Activated CD8-positive, alpha-beta T cell treated with anti-CD3 and anti-CD28 coated beads for 36 hours (primary cell): ENCODE measurements around the gene UTP14C. TPM values are rescaled to one million over a fixed set of nuclear protein-coding genes. Genes with fewer than 3 reads are reported as not detected.

ENCODE experiments used
- ATAC-seq: fragments of 200-7000 bp; cut with Tn5 transposase; one replicate; pipeline ENCODE4 v1.10.0; 2021; ENCODE audit warnings: mild to moderate bottlenecking, moderate library complexity
- CTCF ChIA-PET: fragments of 350-600 bp; sonication (Branson Sonifier 250); formaldehyde crosslinking; loops from one replicate; lab custom pipeline; 2021; ENCODE audit warnings: antibody characterized with exemption; lab: Charles Lee
- POLR2A ChIA-PET: fragments of 350-600 bp; sonication (Branson Sonifier 250); formaldehyde crosslinking; loops from one replicate; lab custom pipeline; 2021; ENCODE audit warnings: antibody characterized with exemption; lab: Charles Lee
- DNase-seq: peaks from one replicate; pipeline ENCODE4 v3.0.0-alpha.2; 2020
- H3K27ac Mint-ChIP-seq: one replicate; pipeline ENCODE4 v1.8.0; 2021; ENCODE audit warnings: mild to moderate bottlenecking, mixed read lengths
- H3K27me3 Mint-ChIP-seq: one replicate; pipeline ENCODE4 v1.8.0; 2021; ENCODE audit warnings: mixed read lengths
- H3K36me3 Mint-ChIP-seq: one replicate; pipeline ENCODE4 v1.8.0; 2021; ENCODE audit warnings: low read depth, mixed read lengths
- H3K4me1 Mint-ChIP-seq: one replicate; pipeline ENCODE4 v1.8.0; 2021; ENCODE audit warnings: low read depth, mixed read lengths
- H3K4me3 Mint-ChIP-seq: one replicate; pipeline ENCODE4 v1.8.0; 2021; ENCODE audit warnings: mild to moderate bottlenecking, moderate library complexity, mixed read lengths
- H3K9me3 Mint-ChIP-seq: one replicate; pipeline ENCODE4 v1.8.0; 2021; ENCODE audit warnings: mixed read lengths
- intact Hi-C: fragments of 100-400 bp; cut with micrococcal nuclease; formaldehyde crosslinking; loops from one replicate; pipeline ENCODE4 v1.10.0; 2022
- total RNA-seq, 2 experiments: library from RNA; stranded (reverse); gene quantifications; one replicate each; pipeline ENCODE4 v1.2.3, GENCODE V29; 2021
- TF ChIP-seq, protein P1 (sequence below): fragments of 200-600 bp; IDR thresholded peaks from one replicate; pipeline ENCODE4 v1.8.0; 2022; ENCODE audit warnings: antibody characterized with exemption, mild to moderate bottlenecking

Gene UTP14C
- total RNA-seq, 2 experiments from 2014 or later: 7.2 to 7.3 TPM

DNA sequence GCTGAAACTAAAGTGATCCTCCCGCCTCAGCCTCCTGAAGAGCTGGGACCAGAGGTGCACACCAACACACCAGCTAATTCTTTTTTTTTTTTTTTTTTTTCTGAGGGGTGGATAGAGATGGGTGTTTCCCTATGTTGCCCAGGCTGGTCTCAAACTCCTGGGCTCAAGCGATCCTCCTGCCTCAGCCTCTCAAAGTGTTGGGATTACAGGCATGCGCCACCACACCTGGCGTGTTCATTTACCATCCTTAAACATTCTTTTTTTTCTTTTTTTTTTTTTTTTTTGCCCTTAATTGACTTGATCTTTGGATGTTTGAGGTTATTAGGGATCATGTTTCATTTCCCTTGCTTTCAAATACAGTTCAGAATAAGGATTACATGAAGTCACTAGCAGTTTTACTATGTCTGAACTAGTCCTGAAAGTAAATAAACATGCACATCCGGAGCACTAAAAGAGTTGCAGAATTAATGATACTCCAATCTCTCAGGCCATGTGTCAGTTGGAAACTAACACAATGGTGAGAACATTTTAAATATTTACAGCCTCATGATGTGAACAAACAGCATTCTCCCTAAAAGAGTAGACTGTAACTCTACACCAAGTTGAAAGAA is 10.2 kb downstream of the UTP14C start:
- Mint-ChIP-seq H3K4me3 (no peak overlapping the region), H3K27ac (no peak overlapping the region), H3K27me3 (no peaks in the 10 kb centered on the region), H3K4me1 (peaks cover 6% of the 10 kb centered on the region), H3K9me3 (peaks cover 8% of the 10 kb centered on the region), H3K36me3 (peaks cover 11% of the 10 kb centered on the region)
- CTCF ChIA-PET: interaction anchor here (1.6 kb wide), 1 partner anchor 32 kb away, joined by 4 read pairs; no protein-coding TSS in a partner anchor
- ATAC-seq (no peak), DNase-seq (no peak)
- intact Hi-C loops: no loop called here
- TF ChIP-seq, protein P1, sequence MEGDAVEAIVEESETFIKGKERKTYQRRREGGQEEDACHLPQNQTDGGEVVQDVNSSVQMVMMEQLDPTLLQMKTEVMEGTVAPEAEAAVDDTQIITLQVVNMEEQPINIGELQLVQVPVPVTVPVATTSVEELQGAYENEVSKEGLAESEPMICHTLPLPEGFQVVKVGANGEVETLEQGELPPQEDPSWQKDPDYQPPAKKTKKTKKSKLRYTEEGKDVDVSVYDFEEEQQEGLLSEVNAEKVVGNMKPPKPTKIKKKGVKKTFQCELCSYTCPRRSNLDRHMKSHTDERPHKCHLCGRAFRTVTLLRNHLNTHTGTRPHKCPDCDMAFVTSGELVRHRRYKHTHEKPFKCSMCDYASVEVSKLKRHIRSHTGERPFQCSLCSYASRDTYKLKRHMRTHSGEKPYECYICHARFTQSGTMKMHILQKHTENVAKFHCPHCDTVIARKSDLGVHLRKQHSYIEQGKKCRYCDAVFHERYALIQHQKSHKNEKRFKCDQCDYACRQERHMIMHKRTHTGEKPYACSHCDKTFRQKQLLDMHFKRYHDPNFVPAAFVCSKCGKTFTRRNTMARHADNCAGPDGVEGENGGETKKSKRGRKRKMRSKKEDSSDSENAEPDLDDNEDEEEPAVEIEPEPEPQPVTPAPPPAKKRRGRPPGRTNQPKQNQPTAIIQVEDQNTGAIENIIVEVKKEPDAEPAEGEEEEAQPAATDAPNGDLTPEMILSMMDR: no peak
- POLR2A ChIA-PET: no interaction called here

DNA sequence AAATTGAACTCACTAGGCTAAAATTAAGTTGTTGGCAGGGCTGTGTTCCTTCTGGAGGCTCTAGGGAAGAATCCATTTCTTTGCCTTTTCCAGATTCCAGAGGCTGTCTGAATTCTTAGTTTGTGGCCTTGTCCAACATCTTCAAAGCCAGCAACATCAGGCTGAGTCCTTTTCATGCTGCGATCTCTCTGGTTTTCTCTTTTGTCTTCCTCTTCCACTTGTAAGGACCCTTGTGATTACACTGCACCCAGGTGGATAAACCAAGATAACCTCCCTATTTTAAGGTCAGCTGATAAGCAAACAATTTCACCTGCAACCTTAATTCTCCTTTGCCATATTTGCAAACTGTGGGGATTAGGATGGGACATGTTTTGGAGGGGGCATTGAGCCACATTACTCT is 11.5 kb downstream of the UTP14C start:
- no peak for ATAC-seq
- Mint-ChIP-seq H3K9me3 (peaks cover 1% of the 10 kb centered on the region), H3K4me3 (no peak overlapping the region), H3K27me3 (no peaks in the 10 kb centered on the region), H3K27ac (no peak overlapping the region), H3K36me3 (no peaks in the 10 kb centered on the region), H3K4me1 (peaks cover 6% of the 10 kb centered on the region)
- DNase-seq: no peak
- CTCF ChIA-PET: no interaction called here
- POLR2A ChIA-PET: no interaction called here
- TF ChIP-seq, protein P1: no peak
- intact Hi-C loops: no loop called here

DNA sequence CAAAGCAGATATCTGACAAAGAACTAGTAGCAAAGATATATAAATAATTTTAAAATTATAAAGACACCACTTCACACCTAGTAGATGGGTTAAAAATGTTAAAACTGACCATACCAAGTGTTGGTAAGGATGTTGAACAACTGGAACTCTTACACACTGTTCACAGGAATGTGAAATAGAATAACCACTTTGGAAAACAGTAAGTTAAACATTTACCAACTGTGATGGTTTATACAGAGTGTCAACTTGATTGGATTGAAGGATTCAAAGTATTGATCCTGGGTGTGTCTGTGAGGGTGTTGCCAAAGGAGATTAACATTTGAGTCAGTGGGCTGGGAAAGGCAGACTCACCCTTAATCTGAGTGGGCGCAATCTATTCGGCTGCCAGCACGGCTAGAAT is 19.2 kb downstream of the UTP14C start:
- no peaks in the 10 kb centered on the region for H3K4me1 Mint-ChIP-seq
- intact Hi-C loops: no loop called here
- H3K27me3 Mint-ChIP-seq: no peaks in the 10 kb centered on the region
- DNase-seq: no peak
- ChIA-PET POLR2A (no interaction called here), CTCF (no interaction called here)
- ATAC-seq: no peak
- no peak overlapping the region for H3K4me3 Mint-ChIP-seq
- H3K27ac Mint-ChIP-seq: no peak overlapping the region
- H3K9me3 Mint-ChIP-seq: peaks cover 5% of the 10 kb centered on the region
- H3K36me3 Mint-ChIP-seq: peaks cover 5% of the 10 kb centered on the region
- TF ChIP-seq, protein P1: no peak

- TF ChIP-seq, protein P1: no peak
- ATAC-seq: no peak
- ChIA-PET CTCF (no interaction called here), POLR2A (no interaction called here)
- Mint-ChIP-seq H3K27me3 (no peaks in the 10 kb centered on the region), H3K4me1 (no peaks in the 10 kb centered on the region), H3K4me3 (no peak overlapping the region), H3K9me3 (peaks cover 12% of the 10 kb centered on the region), H3K36me3 (peaks cover 5% of the 10 kb centered on the region), H3K27ac (no peak overlapping the region)
- DNase-seq: no peak
- intact Hi-C loops: no loop called here
Observed at GRCh38 chr13:52047463-52047862, 23.0 kb downstream of the UTP14C start.

DNA sequence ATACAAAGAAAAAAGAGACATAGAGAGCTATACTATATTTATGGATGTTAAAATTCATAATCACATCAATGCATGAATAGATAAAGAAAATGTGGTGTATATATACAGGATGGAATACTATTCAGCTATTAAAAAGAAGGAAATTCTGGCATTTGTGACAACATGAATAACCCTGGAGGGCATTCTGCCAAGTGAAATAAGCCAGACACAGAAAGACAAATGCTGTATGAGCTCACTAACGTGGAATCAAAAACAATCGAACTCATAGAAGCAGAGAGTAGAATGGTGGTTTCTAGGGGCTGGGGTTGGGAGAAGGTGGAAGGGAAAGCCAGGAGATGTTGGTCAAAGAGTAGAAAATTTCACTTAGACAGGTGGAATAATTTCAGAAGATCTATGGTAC is 24.0 kb downstream of the UTP14C start:
- Mint-ChIP-seq H3K9me3 (peaks cover 12% of the 10 kb centered on the region), H3K27ac (no peak overlapping the region), H3K4me1 (no peaks in the 10 kb centered on the region), H3K27me3 (no peaks in the 10 kb centered on the region), H3K36me3 (peaks cover 5% of the 10 kb centered on the region), H3K4me3 (no peak overlapping the region)
- TF ChIP-seq, protein P1: no peak
- no peak for ATAC-seq
- ChIA-PET POLR2A (no interaction called here), CTCF (interaction anchor here (1.1 kb wide), 1 partner anchor 93 kb away, joined by 3 read pairs; no protein-coding TSS in a partner anchor)
- intact Hi-C loops: no loop called here
- DNase-seq: no peak
